H1 (cell line): ENCODE results near the gene AQP2. TPM values are rescaled to one million over a fixed set of nuclear protein-coding genes. Genes with fewer than 3 reads are reported as not detected.
A peak's percentile ranks its signal among the peaks of the same experiment; 100 is the strongest.

Source experiments
- CTCF ChIA-PET: fragments of 300-600 bp; sonication (Branson Sonifier 250); formaldehyde crosslinking; loops from one replicate; lab custom pipeline; 2021; ENCODE audit not compliant: partially characterized antibody; lab: Charles Lee
- POLR2A ChIA-PET: fragments of 300-600 bp; sonication (Branson Sonifier 250); formaldehyde crosslinking; loops from one replicate; lab custom pipeline; 2021; ENCODE audit warnings: inconsistent platforms; ENCODE audit not compliant: partially characterized antibody; lab: Charles Lee
- DNase-seq, 2 experiments: peaks; one replicate each; pipeline versions ENCODE4 v3.0.0 to v3.0.0-alpha.2; 2010 to 2022; ENCODE audit warnings: low spot score in 2 of 2, low read depth in 1 of 2, mixed read lengths in 1 of 2
- FAIRE-seq: peaks from 2 replicates; lab custom pipeline; 2011; peaks lifted over from hg19 to GRCh38; lab: Jason Lieb, UNC
- H2AFZ ChIP-seq: 2 replicates; pipeline ENCODE4 v1.8.1; 2012; ENCODE audit warnings: low read length, inconsistent platforms
- H2AK5ac ChIP-seq: 2 replicates; pipeline ENCODE4 v1.6.1; 2013; ENCODE audit warnings: low read depth, low read length
- H2BK120ac ChIP-seq: replicated peaks from 2 replicates; pipeline ENCODE3; 2013; ENCODE audit warnings: low read depth, low read length, inconsistent platforms
- H2BK12ac ChIP-seq: 2 replicates; pipeline ENCODE4 v1.6.1; 2013; ENCODE audit warnings: low read depth, low read length
- H2BK15ac ChIP-seq: 2 replicates; pipeline ENCODE4 v1.6.1; 2013; ENCODE audit warnings: low read length
- H2BK20ac ChIP-seq: 2 replicates; pipeline ENCODE4 v1.6.1; 2013; ENCODE audit warnings: low read length
- H2BK5ac ChIP-seq: 2 replicates; pipeline ENCODE4 v1.6.1; 2013; ENCODE audit warnings: low read depth, low read length
- H3K14ac ChIP-seq: 2 replicates; pipeline ENCODE4 v1.6.1; 2013; ENCODE audit warnings: inconsistent platforms; ENCODE audit not compliant: insufficient read length
- H3K18ac ChIP-seq: 2 replicates; pipeline ENCODE4 v1.6.1; 2013; ENCODE audit warnings: low read length; ENCODE audit errors: extremely low read depth
- H3K23ac ChIP-seq: 2 replicates; pipeline ENCODE4 v1.6.1; 2013; ENCODE audit warnings: inconsistent platforms; ENCODE audit not compliant: insufficient read length
- H3K23me2 ChIP-seq: 2 replicates; pipeline ENCODE4 v1.6.1; 2013; ENCODE audit warnings: low read depth, low read length
- H3K27ac ChIP-seq: 2 replicates; pipeline ENCODE4 v1.6.1; 2011; ENCODE audit warnings: low read depth, low read length, inconsistent platforms
- H3K27me3 ChIP-seq, 4 experiments: replicated peaks in 1 of 4; 1 replicate in 1 of 4; 2 replicates in 3 of 4; pipeline versions ENCODE4 v1.6.1 to v1.8.1; 2011 to 2013; ENCODE audit warnings: low read length in 3 of 4, mild to moderate bottlenecking in 3 of 4, inconsistent platforms in 2 of 4, mixed read lengths in 2 of 4, moderate library complexity in 1 of 4; ENCODE audit not compliant: control insufficient read depth in 3 of 4, insufficient read depth in 3 of 4; ENCODE audit errors: extremely low read depth in 1 of 4
- H3K36me3 ChIP-seq, 4 experiments: 2 replicates each; pipeline versions ENCODE4 v1.6.1 to v1.8.1; 2011 to 2013; ENCODE audit warnings: mild to moderate bottlenecking in 4 of 4, low read length in 3 of 4, moderate library complexity in 2 of 4, control low read depth in 1 of 4, inconsistent platforms in 1 of 4; ENCODE audit not compliant: insufficient read depth in 4 of 4, control insufficient read depth in 2 of 4
- H3K4ac ChIP-seq: replicated peaks from 2 replicates; pipeline ENCODE3; 2013; ENCODE audit warnings: low read length, low read depth, mixed read lengths, inconsistent platforms; ENCODE audit not compliant: insufficient read length
- H3K4me1 ChIP-seq, 4 experiments: replicated peaks in 1 of 4; 1 replicate in 1 of 4; 2 replicates in 3 of 4; pipeline versions ENCODE4 v1.6.1 to v1.8.1; 2011 to 2013; ENCODE audit warnings: low read length in 3 of 4, inconsistent platforms in 2 of 4, mixed read lengths in 1 of 4; ENCODE audit not compliant: insufficient read depth in 4 of 4, control insufficient read depth in 3 of 4
- H3K4me2 ChIP-seq, 2 experiments: 2 replicates each; pipeline versions ENCODE4 v1.6.1 to v1.8.1; 2011 to 2013; ENCODE audit warnings: low read depth in 2 of 2, low read length in 2 of 2, control low read depth in 1 of 2, inconsistent platforms in 1 of 2, mild to moderate bottlenecking in 1 of 2; ENCODE audit not compliant: insufficient read depth in 1 of 2
- H3K4me3 ChIP-seq, 4 experiments: fragments of 200-600, 300-600 bp in 1 of 4; sonication (generic), shearing (Covaris generic), sonication (Bioruptor Twin) in 1 of 4; 2 replicates each; pipeline versions ENCODE4 v1.5.1 to v1.8.1; 2011 to 2016; ENCODE audit warnings: low read length in 4 of 4, low read depth in 3 of 4, control low read depth in 2 of 4, inconsistent platforms in 2 of 4, mild to moderate bottlenecking in 2 of 4, mixed read lengths in 1 of 4, moderate library complexity in 1 of 4; ENCODE audit not compliant: insufficient read depth in 2 of 4; ENCODE audit errors: extremely low read depth in 1 of 4
- H3K56ac ChIP-seq: replicated peaks from 2 replicates; pipeline ENCODE3; 2013; ENCODE audit warnings: low read depth, mild to moderate bottlenecking, mixed read lengths, low read length, inconsistent platforms; ENCODE audit not compliant: insufficient read length
- H3K79me1 ChIP-seq: 2 replicates; pipeline ENCODE4 v1.6.1; 2013; ENCODE audit warnings: low read depth, low read length, control low read depth
- H3K79me2 ChIP-seq, 2 experiments: 2 replicates each; pipeline versions ENCODE4 v1.6.1 to v1.8.1; 2012 to 2013; ENCODE audit warnings: low read length in 2 of 2, mild to moderate bottlenecking in 2 of 2, inconsistent platforms in 1 of 2; ENCODE audit not compliant: insufficient read depth in 2 of 2, control insufficient read depth in 1 of 2
- H3K9ac ChIP-seq, 4 experiments: replicated peaks in 1 of 4; 1 replicate in 1 of 4; 2 replicates in 3 of 4; pipeline versions ENCODE4 v1.6.1 to v1.8.1; 2011 to 2013; ENCODE audit warnings: low read depth in 3 of 4, low read length in 3 of 4, control low read depth in 2 of 4, mild to moderate bottlenecking in 2 of 4, moderate library complexity in 2 of 4, inconsistent platforms in 1 of 4; ENCODE audit errors: extremely low read depth in 1 of 4
- H3K9me3 ChIP-seq, 2 experiments: 2 replicates each; pipeline versions ENCODE4 v1.6.1 to v1.8.1; 2012 to 2013; ENCODE audit warnings: mild to moderate bottlenecking in 2 of 2, moderate library complexity in 2 of 2, control low read depth in 1 of 2, inconsistent platforms in 1 of 2, low read depth in 1 of 2, low read length in 1 of 2, mixed read lengths in 1 of 2; ENCODE audit not compliant: insufficient read depth in 2 of 2
- H4K20me1 ChIP-seq, 2 experiments: replicated peaks in 1 of 2; 2 replicates each; pipeline versions ENCODE3 to v1.8.1; 2011 to 2013; ENCODE audit warnings: inconsistent platforms in 2 of 2, low read length in 2 of 2, mild to moderate bottlenecking in 1 of 2; ENCODE audit not compliant: insufficient read depth in 2 of 2, control insufficient read depth in 1 of 2
- H4K5ac ChIP-seq: 2 replicates; pipeline ENCODE4 v1.6.1; 2013; ENCODE audit warnings: low read length, low read depth, mixed read lengths, inconsistent platforms; ENCODE audit not compliant: insufficient read length
- H4K8ac ChIP-seq: 2 replicates; pipeline ENCODE4 v1.8.0; 2013; ENCODE audit warnings: mild to moderate bottlenecking, moderate library complexity, low read length, inconsistent platforms; ENCODE audit not compliant: insufficient read depth; ENCODE audit errors: extremely low read depth
- H4K91ac ChIP-seq: replicated peaks from 2 replicates; pipeline ENCODE3; 2013; ENCODE audit warnings: low read length, mixed read lengths, inconsistent platforms; ENCODE audit not compliant: insufficient read length
- NRF1 ChIP-seq: IDR thresholded peaks from 2 replicates; pipeline ENCODE4 v1.6.1; 2011; ENCODE audit warnings: mild to moderate bottlenecking, low read depth, low read length, improper control_type of control experiment
- SAP30 ChIP-seq: fragments of 300-600 bp; sonication (generic); IDR thresholded peaks from 2 replicates; pipeline ENCODE4 v1.7.1; 2012; ENCODE audit warnings: low read length, moderate library complexity, mild to moderate bottlenecking, inconsistent platforms; ENCODE audit not compliant: insufficient read depth, insufficient replicate concordance
- WGBS, 2 experiments: shearing (Covaris generic) in 1 of 2; methylation state at CpG; one replicate each; pipeline versions ENCODE4 v1.1.6 to v1.1.7; 2013 to 2015; ENCODE audit warnings: low lambda C conversion rate in 2 of 2, mixed read lengths in 2 of 2, inconsistent platforms in 1 of 2, low coverage in 1 of 2, missing lambda C conversion rate in 1 of 2; ENCODE audit not compliant: insufficient replicate concordance in 2 of 2, insufficient coverage in 1 of 2, insufficient read length in 1 of 2; ENCODE audit errors: extremely low coverage in 1 of 2, missing lambda C conversion rate in 1 of 2; 5-methylcytosine and 5-hydroxymethylcytosine counted together
- polyA plus RNA-seq, 7 experiments: library from polyadenylated mRNA; depleted of rRNA in 3 of 7; stranded (reverse) in 5 of 7; unstranded in 2 of 7; fragments of >200 nt in 5 of 7; fragments of 200-250 nt in 2 of 7; gene quantifications; 1 replicate in 5 of 7; 2 replicates in 1 of 7; 4 replicates in 1 of 7; pipeline versions ENCODE4 v1.2.1 to v1.2.3, GENCODE V29; 2011 to 2013; ENCODE audit warnings: missing spikeins in 2 of 7, mixed read lengths in 2 of 7
- total RNA-seq: library from RNA; stranded (reverse); fragmentation: NEBNext Ultra II Directional; extraction: Animal tissue kit (Norgen Biotek cat#: 25700); gene quantifications from 2 replicates; pipeline ENCODE4 v1.2.1, GENCODE V29; 2021

AQP2 gene
- total and polyA plus RNA-seq, 2 of the 8 experiments (the other 6 are each of a cell fraction or from before 2014, with no cell fraction given) = not detected

- H3K36me3 ChIP-seq = no peaks in the 10 kb centered on the region
- H4K8ac ChIP-seq = no peak overlapping the region; the same call in 1 of the 2 replicates
- no peak overlapping the region; the same call in 1 of the 2 replicates for H2BK5ac ChIP-seq
- DNase-seq = peak; percentile 77 to 97
- peaks cover 0 to 1% of the 10 kb centered on the region in 2 experiments for H4K20me1 ChIP-seq
- H3K23me2 ChIP-seq = no peaks in the 10 kb centered on the region; the same call in 1 of the 2 replicates
- H3K56ac ChIP-seq = no peak overlapping the region
- H3K4me3 ChIP-seq = peak overlapping the region in 2 of 4 experiments; percentile 16 to 44; a peak in 4 of 8 replicates
- no peak overlapping the region for H3K4ac ChIP-seq
- peak; percentile 90 for FAIRE-seq
- POLR2A ChIA-PET = interaction anchor here (0.9 to 1.7 kb wide), 12 partner anchors 8 to 204 kb away, joined by 3 to 6 read pairs (median 4); partner anchors contain the start of genes AQP5 and TMBIM6
- H2BK20ac ChIP-seq = peak overlapping the region; percentile 55; the same call in 1 of the 2 replicates
- no peak overlapping the region for H4K5ac ChIP-seq
- H4K91ac ChIP-seq = no peak overlapping the region
- no peak overlapping the region; the same call in 1 of the 2 replicates for H2BK12ac ChIP-seq
- H3K4me1 ChIP-seq = peaks cover 3 to 17% (median 4%) of the 10 kb centered on the region in 4 experiments; a peak in 6 of 7 replicates
- H3K27me3 ChIP-seq = peaks cover 0 to 3% (median 0%) of the 10 kb centered on the region in 4 experiments; a peak in 1 of 7 replicates
- WGBS, 2 experiments = 16% methylated on average over 27 of the region's 28 CpGs; no CpG with 5 or more reads in 1 of the 2 experiments
- no peaks in the 10 kb centered on the region for H3K79me2 ChIP-seq
- H3K9ac ChIP-seq = no peak overlapping the region
- no peak overlapping the region for H2AK5ac ChIP-seq
- CTCF ChIA-PET = interaction anchor here (0.7 to 7.6 kb wide), 43 partner anchors 10 to 188 kb away, joined by 3 to 104 read pairs (median 4); partner anchors contain the start of genes AQP5 and AQP6
- peak overlapping the region; percentile 55; the same call in 1 of the 2 replicates for H3K18ac ChIP-seq
- no peaks in the 10 kb centered on the region for H3K9me3 ChIP-seq
- no peak overlapping the region for H3K27ac ChIP-seq
- no peaks in the 10 kb centered on the region for H3K79me1 ChIP-seq
- H2BK15ac ChIP-seq = no peak overlapping the region
- H3K14ac ChIP-seq = no peak overlapping the region
- peak overlapping the region; percentile 13 to 66 for H3K4me2 ChIP-seq
- no peak overlapping the region for H2BK120ac ChIP-seq
- no peak overlapping the region for H3K23ac ChIP-seq
- peak overlapping the region; percentile 63 for H2AFZ ChIP-seq
- TF ChIP-seq SAP30 (no peak), NRF1 (no peak)
These were observed 5.0 kb upstream of the AQP2 start for GRCh38 chr12:49945394-49946080.
